ENCODE results near the gene IRF3.
A peak's percentile ranks its signal among the peaks of the same experiment; 100 is the strongest.

The IRF3 gene

GRCh38 chr19:49687150-49687549, 21.5 kb upstream of the IRF3 start:
- no peak for DNase-seq

GRCh38 chr19:49686503-49687088, 20.9 kb upstream of the IRF3 start:
- DNase-seq, result no peak

GRCh38 chr19:49685845-49686332, 20.2 kb upstream of the IRF3 start:
- no peak for DNase-seq

- DNase-seq, result no peak
These were observed 19.4 kb upstream of the IRF3 start for GRCh38 chr19:49684983-49685553.

- no peak for DNase-seq
These were observed 18.8 kb upstream of the IRF3 start for GRCh38 chr19:49684251-49684982.

- no peak for DNase-seq
These were observed 18.2 kb upstream of the IRF3 start for GRCh38 chr19:49683814-49684250.

- DNase-seq, result no peak
These were observed 16.6 kb upstream of the IRF3 start for GRCh38 chr19:49682274-49682673.

GRCh38 chr19:49681830-49682229, 16.2 kb upstream of the IRF3 start:
- DNase-seq, result no peak

- peak; percentile 81 to 89 for DNase-seq
These were observed 15.0 kb upstream of the IRF3 start for GRCh38 chr19:49680421-49681351.

GRCh38 chr19:49679771-49680413, 14.2 kb upstream of the IRF3 start:
- no peak for DNase-seq

GRCh38 chr19:49678985-49679770, 13.5 kb upstream of the IRF3 start:
- DNase-seq, result no peak

GRCh38 chr19:49677901-49678674, 12.4 kb upstream of the IRF3 start:
- peak; percentile 30 to 42 for DNase-seq

- DNase-seq, result no peak
These were observed 11.7 kb upstream of the IRF3 start, which contains the start of gene PRMT1 for GRCh38 chr19:49677231-49677900. TSS of gene PRMT1 (plus strand) at chr19:49677271. CDS start at chr19:49677281, 10 bp downstream.

- peak; percentile 94 to 100 for DNase-seq
These were observed 11.2 kb upstream of the IRF3 start for GRCh38 chr19:49676784-49677230.

- peak in 1 of 2 donors; percentile 87 for DNase-seq
These were observed 10.6 kb upstream of the IRF3 start for GRCh38 chr19:49676136-49676783.

GRCh38 chr19:49672131-49672919, 6.7 kb upstream of the IRF3 start:
- peak; percentile 32 to 37 for DNase-seq

- no peak for DNase-seq
These were observed 3.9 kb upstream of the IRF3 start for GRCh38 chr19:49669516-49669915.

- no peak for DNase-seq
These were observed 1.8 kb upstream of the IRF3 start for GRCh38 chr19:49667473-49667872.

- DNase-seq, result no peak
These were observed 425 bp upstream of the IRF3 start for GRCh38 chr19:49666120-49666444.
